H9 (cell line): Measurements from ENCODE around the gene ADGRG4. TPM values are rescaled to one million over a fixed set of nuclear protein-coding genes. Genes with fewer than 3 reads are reported as not detected.

Experiments used
- DNase-seq: peaks from one replicate; pipeline ENCODE4 v3.0.0-alpha.2; 2017
- H2AFZ ChIP-seq: one replicate; pipeline ENCODE4 v1.6.1; 2013; ENCODE audit warnings: mild to moderate bottlenecking, low read length, control low read depth, moderate library complexity
- H2AK5ac ChIP-seq: 2 replicates; pipeline ENCODE4 v1.6.1; 2013; ENCODE audit warnings: low read length, control low read depth, mixed read lengths; ENCODE audit not compliant: insufficient read length
- H2BK120ac ChIP-seq: one replicate; pipeline ENCODE4 v1.6.1; 2013; ENCODE audit warnings: low read depth, mild to moderate bottlenecking, low read length, control low read depth, inconsistent platforms; ENCODE audit not compliant: poor library complexity, severe bottlenecking
- H2BK12ac ChIP-seq: 2 replicates; pipeline ENCODE4 v1.6.1; 2013; ENCODE audit warnings: low read length, control low read depth, mixed read lengths, low read depth; ENCODE audit not compliant: insufficient read length
- H2BK15ac ChIP-seq: 2 replicates; pipeline ENCODE4 v1.6.1; 2013; ENCODE audit warnings: low read depth, low read length, control low read depth
- H2BK20ac ChIP-seq: one replicate; pipeline ENCODE4 v1.6.1; 2013; ENCODE audit warnings: low read depth, mild to moderate bottlenecking, low read length, control low read depth, inconsistent platforms; ENCODE audit not compliant: poor library complexity, severe bottlenecking
- H2BK5ac ChIP-seq: 2 replicates; pipeline ENCODE4 v1.6.1; 2013; ENCODE audit warnings: low read length, control low read depth, mixed read lengths; ENCODE audit not compliant: insufficient read length
- H3K14ac ChIP-seq: 2 replicates; pipeline ENCODE4 v1.6.1; 2013; ENCODE audit warnings: low read length, control low read depth; ENCODE audit not compliant: insufficient read depth
- H3K18ac ChIP-seq: 2 replicates; pipeline ENCODE4 v1.6.1; 2013; ENCODE audit warnings: low read depth, mild to moderate bottlenecking, mixed read lengths, low read length, control low read depth; ENCODE audit not compliant: insufficient read length
- H3K23ac ChIP-seq: 2 replicates; pipeline ENCODE4 v1.6.1; 2013; ENCODE audit warnings: low read length, control low read depth, mixed read lengths, low read depth; ENCODE audit not compliant: insufficient read length
- H3K23me2 ChIP-seq: 2 replicates; pipeline ENCODE4 v1.6.1; 2013; ENCODE audit warnings: low read depth, mild to moderate bottlenecking, mixed read lengths, low read length, control low read depth; ENCODE audit not compliant: insufficient read length, poor library complexity, severe bottlenecking
- H3K27ac ChIP-seq: 2 replicates; pipeline ENCODE4 v1.5.1; 2013; ENCODE audit warnings: low read length, control low read depth, mixed read lengths, low read depth; ENCODE audit not compliant: insufficient read length
- H3K27me3 ChIP-seq: 2 replicates; pipeline ENCODE4 v1.6.1; 2013; ENCODE audit warnings: low read length, control low read depth, inconsistent platforms; ENCODE audit not compliant: insufficient read depth
- H3K4ac ChIP-seq: 2 replicates; pipeline ENCODE4 v1.6.1; 2013; ENCODE audit warnings: low read depth, mild to moderate bottlenecking, control low read depth, inconsistent platforms, low read length, moderate library complexity
- H3K4me1 ChIP-seq: 2 replicates; pipeline ENCODE4 v1.6.1; 2013; ENCODE audit warnings: low read length, control low read depth, inconsistent platforms; ENCODE audit not compliant: insufficient read depth
- H3K4me2 ChIP-seq: 2 replicates; pipeline ENCODE4 v1.6.1; 2013; ENCODE audit warnings: low read length, control low read depth, mixed read lengths; ENCODE audit not compliant: insufficient read length, insufficient read depth
- H3K56ac ChIP-seq: 2 replicates; pipeline ENCODE4 v1.6.1; 2013; ENCODE audit warnings: low read depth, mild to moderate bottlenecking, mixed read lengths, low read length, control low read depth; ENCODE audit not compliant: insufficient read length
- H3K79me1 ChIP-seq: 2 replicates; pipeline ENCODE4 v1.6.1; 2013; ENCODE audit warnings: low read depth, mild to moderate bottlenecking, moderate library complexity, low read length, control low read depth, inconsistent platforms; ENCODE audit not compliant: insufficient read depth, poor library complexity, severe bottlenecking
- H3K79me2 ChIP-seq: 2 replicates; pipeline ENCODE4 v1.6.1; 2013; ENCODE audit warnings: low read length, control low read depth, inconsistent platforms; ENCODE audit not compliant: insufficient read depth
- H3K9ac ChIP-seq: 2 replicates; pipeline ENCODE4 v1.6.1; 2013; ENCODE audit warnings: low read length, control low read depth, mixed read lengths; ENCODE audit not compliant: insufficient read length; ENCODE audit errors: extremely low read depth
- H3K9me3 ChIP-seq: one replicate; pipeline ENCODE4 v1.6.1; 2013; ENCODE audit warnings: low read depth, low read length, inconsistent platforms; ENCODE audit not compliant: control insufficient read depth
- H3T11ph ChIP-seq: one replicate; pipeline ENCODE4 v1.6.1; 2013; ENCODE audit warnings: mild to moderate bottlenecking, low read length, control low read depth, inconsistent platforms
- H4K20me1 ChIP-seq: one replicate; pipeline ENCODE4 v1.6.1; 2013; ENCODE audit not compliant: control insufficient read depth, insufficient read length, insufficient read depth
- H4K5ac ChIP-seq: 2 replicates; pipeline ENCODE4 v1.6.1; 2013; ENCODE audit warnings: low read depth, mild to moderate bottlenecking, mixed read lengths, low read length, control low read depth; ENCODE audit not compliant: insufficient read length
- H4K8ac ChIP-seq: replicated peaks from 2 replicates; pipeline ENCODE4 v1.6.1; 2013; ENCODE audit warnings: low read length, control low read depth, mixed read lengths, low read depth; ENCODE audit not compliant: insufficient read length
- H4K91ac ChIP-seq: 2 replicates; pipeline ENCODE4 v1.6.1; 2013; ENCODE audit warnings: low read depth, mild to moderate bottlenecking, moderate library complexity, mixed read lengths, low read length, control low read depth; ENCODE audit not compliant: insufficient read length
- H3K27ac Mint-ChIP-seq, 3 experiments: 2 replicates in 2 of 3; 3 replicates in 1 of 3; pipeline ENCODE4 v1.8.0; 2020 to 2021; ENCODE audit warnings: mixed read lengths in 3 of 3, mild to moderate bottlenecking in 1 of 3, moderate library complexity in 1 of 3
- H3K27me3 Mint-ChIP-seq: 2 replicates; pipeline ENCODE4 v1.8.0; 2021; ENCODE audit warnings: low read depth, mild to moderate bottlenecking, moderate library complexity, mixed read lengths
- H3K36me3 Mint-ChIP-seq, 3 experiments: 2 replicates in 2 of 3; 3 replicates in 1 of 3; pipeline ENCODE4 v1.8.0; 2020 to 2021; ENCODE audit warnings: low read depth in 3 of 3, mixed read lengths in 3 of 3; ENCODE audit not compliant: insufficient read depth in 1 of 3
- H3K4me1 Mint-ChIP-seq, 2 experiments: 2 replicates each; pipeline ENCODE4 v1.8.0; 2020; ENCODE audit warnings: mixed read lengths in 2 of 2
- H3K4me3 Mint-ChIP-seq, 2 experiments: 2 replicates in 1 of 2; 3 replicates in 1 of 2; pipeline ENCODE4 v1.8.0; 2020 to 2021; ENCODE audit warnings: mild to moderate bottlenecking in 2 of 2, mixed read lengths in 2 of 2, moderate library complexity in 1 of 2
- H3K9me3 Mint-ChIP-seq, 2 experiments: 2 replicates in 1 of 2; 3 replicates in 1 of 2; pipeline ENCODE4 v1.8.0; 2020; ENCODE audit warnings: mild to moderate bottlenecking in 2 of 2, mixed read lengths in 2 of 2, moderate library complexity in 1 of 2
- WGBS: extraction: QIAGEN DNeasy Blood & Tissue Kit; methylation state at CpG from one replicate; pipeline ENCODE4 v1.1.7; 2013; ENCODE audit warnings: missing lambda C conversion rate, low lambda C conversion rate, mixed read lengths; ENCODE audit not compliant: insufficient read length; ENCODE audit errors: extremely low coverage; 5-methylcytosine and 5-hydroxymethylcytosine counted together
- total RNA-seq: library from RNA; stranded (reverse); gene quantifications from 2 replicates; pipeline ENCODE4 v1.2.1, GENCODE V29; 2021
- TF ChIP-seq, protein P1 (sequence below): fragments of 200-600 bp; sonication (generic); conservative IDR thresholded peaks from 3 replicates; pipeline ENCODE4 v1.8.0; 2021; ENCODE audit warnings: antibody characterized with exemption, mild to moderate bottlenecking

Gene ADGRG4
- total RNA-seq, 1 experiment from 2014 or later, result not detected

DNA sequence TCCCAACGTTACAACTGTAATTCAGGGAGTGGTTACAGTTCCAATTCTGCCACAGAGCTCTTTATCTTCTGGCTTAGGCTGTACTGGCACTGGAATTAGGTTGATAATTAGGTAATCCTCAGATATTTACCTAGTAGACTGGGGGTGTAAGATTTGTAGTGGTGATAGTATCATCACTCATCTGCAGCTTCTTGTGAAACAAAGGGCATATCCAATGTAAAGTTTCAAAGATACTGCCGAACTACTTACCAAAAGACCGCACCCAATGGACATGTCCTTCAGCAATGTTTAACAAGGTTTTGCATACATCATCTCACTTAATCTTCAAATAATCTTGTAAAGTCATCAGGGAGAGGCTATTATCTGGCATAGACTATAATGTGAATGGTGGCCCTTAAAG is 20.8 kb downstream of the ADGRG4 start:
- DNase-seq, result no peak
- Histone ChIP-seq H2BK12ac (no peak overlapping the region), H3K79me1 (no peaks in the 10 kb centered on the region), H3K27me3 (no peaks in the 10 kb centered on the region), H3T11ph (no peak overlapping the region), H3K4ac (no peak overlapping the region), H4K20me1 (no peaks in the 10 kb centered on the region), H2BK120ac (no peak overlapping the region), H2AK5ac (no peak overlapping the region), H2BK5ac (no peak overlapping the region), H4K5ac (no peak overlapping the region), H3K4me2 (no peak overlapping the region), H3K14ac (no peak overlapping the region), H3K56ac (no peak overlapping the region), H4K8ac (no peak overlapping the region), H2BK15ac (no peak overlapping the region), H3K79me2 (no peaks in the 10 kb centered on the region), H2BK20ac (no peak overlapping the region), H3K4me1 (no peaks in the 10 kb centered on the region), H3K9me3 (peaks cover 24% of the 10 kb centered on the region), H3K27ac (no peak overlapping the region), H3K23me2 (no peaks in the 10 kb centered on the region), H3K18ac (no peak overlapping the region), H4K91ac (no peak overlapping the region), H3K9ac (no peak overlapping the region), H3K23ac (no peak overlapping the region), H2AFZ (no peak overlapping the region)
- Mint-ChIP-seq H3K27me3 (peaks cover 2% of the 10 kb centered on the region), H3K4me1 (no peaks in the 10 kb centered on the region), H3K36me3 (peaks cover 0 to 2% (median 0%) of the 10 kb centered on the region in 3 experiments; a peak in 2 of 7 replicates), H3K27ac (no peak overlapping the region), H3K4me3 (no peak overlapping the region), H3K9me3 (peaks cover 63 to 65% of the 10 kb centered on the region in 2 experiments)
- TF ChIP-seq, protein P1, sequence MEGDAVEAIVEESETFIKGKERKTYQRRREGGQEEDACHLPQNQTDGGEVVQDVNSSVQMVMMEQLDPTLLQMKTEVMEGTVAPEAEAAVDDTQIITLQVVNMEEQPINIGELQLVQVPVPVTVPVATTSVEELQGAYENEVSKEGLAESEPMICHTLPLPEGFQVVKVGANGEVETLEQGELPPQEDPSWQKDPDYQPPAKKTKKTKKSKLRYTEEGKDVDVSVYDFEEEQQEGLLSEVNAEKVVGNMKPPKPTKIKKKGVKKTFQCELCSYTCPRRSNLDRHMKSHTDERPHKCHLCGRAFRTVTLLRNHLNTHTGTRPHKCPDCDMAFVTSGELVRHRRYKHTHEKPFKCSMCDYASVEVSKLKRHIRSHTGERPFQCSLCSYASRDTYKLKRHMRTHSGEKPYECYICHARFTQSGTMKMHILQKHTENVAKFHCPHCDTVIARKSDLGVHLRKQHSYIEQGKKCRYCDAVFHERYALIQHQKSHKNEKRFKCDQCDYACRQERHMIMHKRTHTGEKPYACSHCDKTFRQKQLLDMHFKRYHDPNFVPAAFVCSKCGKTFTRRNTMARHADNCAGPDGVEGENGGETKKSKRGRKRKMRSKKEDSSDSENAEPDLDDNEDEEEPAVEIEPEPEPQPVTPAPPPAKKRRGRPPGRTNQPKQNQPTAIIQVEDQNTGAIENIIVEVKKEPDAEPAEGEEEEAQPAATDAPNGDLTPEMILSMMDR, result no peak
- WGBS, result no CpG with 5 or more reads among the region's 3 CpGs
